ENCODE measurements around the gene NOTUM. TPM values are rescaled to one million over a fixed set of nuclear protein-coding genes. Genes with fewer than 3 reads are reported as not detected.

NOTUM gene
- total RNA-seq, 1 donor from 2014 or later = 5.9 TPM

DNA sequence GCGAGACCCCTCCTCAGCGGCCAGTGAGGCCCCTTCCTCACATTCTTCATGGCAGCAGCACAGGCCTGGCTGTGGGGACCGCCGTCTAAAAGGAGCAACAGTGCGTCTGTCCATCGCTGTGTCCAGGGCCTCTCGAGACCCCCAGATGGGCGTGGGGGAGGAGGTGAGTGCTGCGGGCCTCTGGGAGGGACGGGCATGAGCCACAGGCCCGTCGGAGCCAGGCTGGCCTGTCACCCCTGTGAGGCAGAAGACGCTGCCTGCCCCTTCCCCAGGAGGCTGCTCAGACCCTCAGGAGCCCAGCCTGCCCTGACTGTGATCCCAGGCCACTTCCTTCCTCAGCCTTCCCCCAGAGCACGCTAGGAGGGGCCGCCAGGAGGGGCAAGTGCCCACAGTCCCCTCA is 21.8 kb downstream of the NOTUM start:
- Mint-ChIP-seq H3K36me3 (no peaks in the 10 kb centered on the region), H3K4me1 (peaks cover 15% of the 10 kb centered on the region), H3K27ac (no peak overlapping the region), H3K9me3 (no peaks in the 10 kb centered on the region), H3K27me3 (ENCODE audit: low read depth) (peaks cover 17% of the 10 kb centered on the region), H3K4me3 (no peak overlapping the region)
- no peak for TF ChIP-seq CTCF (IDR thresholded peaks at IDR 0.05; ENCODE audit: unreplicated experiment)
- no peak for DNase-seq (ENCODE audit: low spot score in 2 of 2, unreplicated experiment in 2 of 2)

- DNase-seq (ENCODE audit: low spot score in 2 of 2, unreplicated experiment in 2 of 2) = no peak
- Mint-ChIP-seq H3K27ac (peak overlapping the region; percentile 54), H3K4me3 (peak overlapping the region; percentile 88), H3K9me3 (no peaks in the 10 kb centered on the region), H3K4me1 (peaks cover 19% of the 10 kb centered on the region), H3K36me3 (no peaks in the 10 kb centered on the region), H3K27me3 (ENCODE audit: low read depth) (peaks cover 5% of the 10 kb centered on the region)
- no peak for TF ChIP-seq CTCF (IDR thresholded peaks at IDR 0.05; ENCODE audit: unreplicated experiment)
These were observed 25.3 kb downstream of the NOTUM start for GRCh38 chr17:81935709-81936084.

- DNase-seq (ENCODE audit: low spot score in 2 of 2, unreplicated experiment in 2 of 2) = no peak
- H3K27ac Mint-ChIP-seq = no peak overlapping the region
- peaks cover 19% of the 10 kb centered on the region for H3K4me1 Mint-ChIP-seq
- TF ChIP-seq CTCF (IDR thresholded peaks at IDR 0.05; ENCODE audit: unreplicated experiment) = no peak
- H3K9me3 Mint-ChIP-seq = no peaks in the 10 kb centered on the region
- no peaks in the 10 kb centered on the region for H3K36me3 Mint-ChIP-seq
- peak overlapping the region; percentile 88 for H3K4me3 Mint-ChIP-seq
- H3K27me3 Mint-ChIP-seq (ENCODE audit: low read depth) = no peaks in the 10 kb centered on the region
These were observed 25.9 kb downstream of the NOTUM start for GRCh38 chr17:81934850-81935708.

- Mint-ChIP-seq H3K4me3 (peak overlapping the region; percentile 10), H3K27me3 (ENCODE audit: low read depth) (no peaks in the 10 kb centered on the region), H3K9me3 (no peaks in the 10 kb centered on the region), H3K36me3 (no peaks in the 10 kb centered on the region), H3K4me1 (peaks cover 19% of the 10 kb centered on the region), H3K27ac (no peak overlapping the region)
- no peak for DNase-seq (ENCODE audit: low spot score in 2 of 2, unreplicated experiment in 2 of 2)
- no peak for TF ChIP-seq CTCF (IDR thresholded peaks at IDR 0.05; ENCODE audit: unreplicated experiment)
These were observed 26.8 kb downstream of the NOTUM start for GRCh38 chr17:81934098-81934757.

DNA sequence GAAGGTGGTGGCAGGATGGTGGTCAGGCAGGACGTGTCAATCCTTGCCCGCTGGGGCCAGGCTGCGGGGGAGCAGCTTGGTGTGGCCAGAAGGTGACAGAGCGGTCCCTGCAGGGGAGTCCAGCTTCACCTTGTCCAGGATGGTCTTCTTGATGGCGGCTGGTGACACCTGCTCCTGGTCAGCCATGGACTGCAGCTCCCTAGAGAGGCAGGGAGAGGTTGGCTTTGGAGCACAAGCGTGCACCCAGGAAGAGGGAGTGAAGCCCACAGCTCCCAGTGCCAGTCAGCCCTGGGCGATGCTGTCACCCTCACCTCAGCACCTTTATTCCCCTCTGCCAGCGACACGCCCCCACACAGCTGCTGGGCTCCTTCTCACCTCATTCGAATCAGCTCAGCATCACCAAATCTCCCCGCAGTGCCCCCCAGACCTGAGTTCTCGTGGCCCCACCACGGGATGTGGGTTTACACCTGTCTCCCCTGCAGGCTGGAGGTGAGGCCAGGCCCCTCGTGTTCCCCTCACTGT is 27.7 kb downstream of the NOTUM start:
- Mint-ChIP-seq H3K9me3 (no peaks in the 10 kb centered on the region), H3K4me3 (no peak overlapping the region), H3K27ac (no peak overlapping the region), H3K4me1 (peaks cover 24% of the 10 kb centered on the region), H3K27me3 (ENCODE audit: low read depth) (no peaks in the 10 kb centered on the region), H3K36me3 (no peaks in the 10 kb centered on the region)
- no peak for DNase-seq (ENCODE audit: low spot score in 2 of 2, unreplicated experiment in 2 of 2)
- TF ChIP-seq CTCF (IDR thresholded peaks at IDR 0.05; ENCODE audit: unreplicated experiment) = no peak

Data from mesothelial cell of epicardium (in vitro differentiated cells).